ENCODE results near the gene DCAF8L2. TPM values are rescaled to one million over a fixed set of nuclear protein-coding genes. Genes with fewer than 3 reads are reported as not detected.

The DCAF8L2 gene
- total RNA-seq, 1 experiment from 2014 or later, result not detected

GRCh38 chrX:27633328-27633727, 43.2 kb downstream of the DCAF8L2 start:
- Histone ChIP-seq H3K9me3 (no peaks in the 10 kb centered on the region), H3K4me3 (ENCODE audit: low read depth, low read length) (no peak overlapping the region), H3K4me1 (no peaks in the 10 kb centered on the region), H3K27me3 (replicated peaks; ENCODE audit: control insufficient read depth, insufficient read depth, low read length) (no peaks in the 10 kb centered on the region), H3K36me3 (ENCODE audit: control insufficient read depth, insufficient read depth, low read length) (no peaks in the 10 kb centered on the region)
- no TSS peak for BruUV-seq (replicated peaks)
- POLR2A ChIA-PET, result no interaction called here
- intact Hi-C loops (cut with micrococcal nuclease; ENCODE audit: unreplicated experiment), result no loop called here
- H3K27me3 Mint-ChIP-seq (ENCODE audit: insufficient read depth, unreplicated experiment), result peaks cover 4% of the 10 kb centered on the region
- no peak overlapping the region for H3K27ac Mint-ChIP-seq (ENCODE audit: unreplicated experiment)
- no peaks in the 10 kb centered on the region for H3K9me3 Mint-ChIP-seq (ENCODE audit: unreplicated experiment)
- no peak for DNase-seq
- no peak overlapping the region for H3K4me3 Mint-ChIP-seq (ENCODE audit: unreplicated experiment)
- CTCF ChIA-PET, result no interaction called here
- no peak for TF ChIP-seq CTCF (IDR thresholded peaks at IDR 0.05; ENCODE audit: insufficient read depth in 1 of 2, low read depth in 1 of 2, low read length in 1 of 2, severe bottlenecking in 1 of 2, unreplicated experiment in 1 of 2)
- no peaks in the 10 kb centered on the region for H3K4me1 Mint-ChIP-seq (ENCODE audit: low read depth, unreplicated experiment)
- H3K36me3 Mint-ChIP-seq (ENCODE audit: insufficient read depth, unreplicated experiment), result no peaks in the 10 kb centered on the region

DNA sequence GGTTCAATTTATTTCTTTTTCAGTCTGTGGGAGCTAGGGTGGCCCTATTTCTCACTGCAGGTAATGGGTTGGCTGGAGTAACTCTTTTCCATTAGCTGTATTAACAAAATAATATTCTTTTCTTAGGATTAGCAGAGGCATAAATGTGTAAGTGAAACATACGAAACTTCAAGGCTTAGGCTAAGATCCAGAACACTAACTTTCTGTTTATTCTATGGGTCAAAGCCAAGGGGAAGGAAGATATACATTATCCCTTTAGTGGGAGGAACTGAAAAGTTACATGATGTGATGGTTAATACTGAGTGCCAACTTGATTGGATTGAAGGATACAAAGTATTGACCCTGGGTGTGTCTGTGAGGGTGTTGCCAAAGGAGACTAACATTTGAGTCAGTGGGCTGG, 66.4 kb downstream of the DCAF8L2 start:
- intact Hi-C loops (cut with micrococcal nuclease; ENCODE audit: unreplicated experiment), result no loop called here
- Histone ChIP-seq H3K4me3 (ENCODE audit: low read depth, low read length) (no peak overlapping the region), H3K36me3 (ENCODE audit: control insufficient read depth, insufficient read depth, low read length) (no peaks in the 10 kb centered on the region), H3K27me3 (replicated peaks; ENCODE audit: control insufficient read depth, insufficient read depth, low read length) (no peaks in the 10 kb centered on the region), H3K9me3 (no peaks in the 10 kb centered on the region), H3K4me1 (no peaks in the 10 kb centered on the region)
- Mint-ChIP-seq H3K4me1 (ENCODE audit: low read depth, unreplicated experiment) (no peaks in the 10 kb centered on the region), H3K36me3 (ENCODE audit: insufficient read depth, unreplicated experiment) (no peaks in the 10 kb centered on the region), H3K9me3 (ENCODE audit: unreplicated experiment) (no peaks in the 10 kb centered on the region), H3K4me3 (ENCODE audit: unreplicated experiment) (no peak overlapping the region), H3K27ac (ENCODE audit: unreplicated experiment) (no peak overlapping the region), H3K27me3 (ENCODE audit: insufficient read depth, unreplicated experiment) (peaks cover 2% of the 10 kb centered on the region)
- ChIA-PET CTCF (no interaction called here), POLR2A (no interaction called here)
- no TSS peak for BruUV-seq (replicated peaks)
- TF ChIP-seq CTCF (IDR thresholded peaks at IDR 0.05; ENCODE audit: insufficient read depth in 1 of 2, low read depth in 1 of 2, low read length in 1 of 2, severe bottlenecking in 1 of 2, unreplicated experiment in 1 of 2), result no peak
- DNase-seq, result no peak

GRCh38 chrX:27660878-27661277, 70.7 kb downstream of the DCAF8L2 start:
- H3K27ac Mint-ChIP-seq (ENCODE audit: unreplicated experiment), result no peak overlapping the region
- ChIA-PET POLR2A (no interaction called here), CTCF (interaction anchor here (0.9 kb wide), 1 partner anchor 105 kb away, joined by 5 read pairs; no protein-coding TSS in a partner anchor)
- H3K27me3 Mint-ChIP-seq (ENCODE audit: insufficient read depth, unreplicated experiment), result peaks cover 2% of the 10 kb centered on the region
- no peak for DNase-seq
- Histone ChIP-seq H3K9me3 (no peaks in the 10 kb centered on the region), H3K36me3 (ENCODE audit: control insufficient read depth, insufficient read depth, low read length) (no peaks in the 10 kb centered on the region), H3K4me1 (no peaks in the 10 kb centered on the region), H3K4me3 (ENCODE audit: low read depth, low read length) (no peak overlapping the region), H3K27me3 (replicated peaks; ENCODE audit: control insufficient read depth, insufficient read depth, low read length) (no peaks in the 10 kb centered on the region)
- H3K4me1 Mint-ChIP-seq (ENCODE audit: low read depth, unreplicated experiment), result no peaks in the 10 kb centered on the region
- no peak for TF ChIP-seq CTCF (IDR thresholded peaks at IDR 0.05; ENCODE audit: insufficient read depth in 1 of 2, low read depth in 1 of 2, low read length in 1 of 2, severe bottlenecking in 1 of 2, unreplicated experiment in 1 of 2)
- no TSS peak for BruUV-seq (replicated peaks)
- H3K4me3 Mint-ChIP-seq (ENCODE audit: unreplicated experiment), result no peak overlapping the region
- intact Hi-C loops (cut with micrococcal nuclease; ENCODE audit: unreplicated experiment), result no loop called here
- no peaks in the 10 kb centered on the region for H3K9me3 Mint-ChIP-seq (ENCODE audit: unreplicated experiment)
- no peaks in the 10 kb centered on the region for H3K36me3 Mint-ChIP-seq (ENCODE audit: insufficient read depth, unreplicated experiment)

Data from Caco-2 (cell line).